H9 (cell line): ENCODE results near the gene HMOX2. TPM values are rescaled to one million over a fixed set of nuclear protein-coding genes. Genes with fewer than 3 reads are reported as not detected.

ENCODE experiments used
- DNase-seq: peaks from one replicate; pipeline ENCODE4 v3.0.0-alpha.2; 2017
- H2AFZ ChIP-seq: one replicate; pipeline ENCODE4 v1.6.1; 2013; ENCODE audit warnings: mild to moderate bottlenecking, low read length, control low read depth, moderate library complexity
- H2AK5ac ChIP-seq: 2 replicates; pipeline ENCODE4 v1.6.1; 2013; ENCODE audit warnings: low read length, control low read depth, mixed read lengths; ENCODE audit not compliant: insufficient read length
- H2BK120ac ChIP-seq: one replicate; pipeline ENCODE4 v1.6.1; 2013; ENCODE audit warnings: low read depth, mild to moderate bottlenecking, low read length, control low read depth, inconsistent platforms; ENCODE audit not compliant: poor library complexity, severe bottlenecking
- H2BK12ac ChIP-seq: 2 replicates; pipeline ENCODE4 v1.6.1; 2013; ENCODE audit warnings: low read length, control low read depth, mixed read lengths, low read depth; ENCODE audit not compliant: insufficient read length
- H2BK15ac ChIP-seq: 2 replicates; pipeline ENCODE4 v1.6.1; 2013; ENCODE audit warnings: low read depth, low read length, control low read depth
- H2BK20ac ChIP-seq: one replicate; pipeline ENCODE4 v1.6.1; 2013; ENCODE audit warnings: low read depth, mild to moderate bottlenecking, low read length, control low read depth, inconsistent platforms; ENCODE audit not compliant: poor library complexity, severe bottlenecking
- H2BK5ac ChIP-seq: 2 replicates; pipeline ENCODE4 v1.6.1; 2013; ENCODE audit warnings: low read length, control low read depth, mixed read lengths; ENCODE audit not compliant: insufficient read length
- H3K14ac ChIP-seq: 2 replicates; pipeline ENCODE4 v1.6.1; 2013; ENCODE audit warnings: low read length, control low read depth; ENCODE audit not compliant: insufficient read depth
- H3K18ac ChIP-seq: 2 replicates; pipeline ENCODE4 v1.6.1; 2013; ENCODE audit warnings: low read depth, mild to moderate bottlenecking, mixed read lengths, low read length, control low read depth; ENCODE audit not compliant: insufficient read length
- H3K23ac ChIP-seq: 2 replicates; pipeline ENCODE4 v1.6.1; 2013; ENCODE audit warnings: low read length, control low read depth, mixed read lengths, low read depth; ENCODE audit not compliant: insufficient read length
- H3K23me2 ChIP-seq: 2 replicates; pipeline ENCODE4 v1.6.1; 2013; ENCODE audit warnings: low read depth, mild to moderate bottlenecking, mixed read lengths, low read length, control low read depth; ENCODE audit not compliant: insufficient read length, poor library complexity, severe bottlenecking
- H3K27ac ChIP-seq: 2 replicates; pipeline ENCODE4 v1.5.1; 2013; ENCODE audit warnings: low read length, control low read depth, mixed read lengths, low read depth; ENCODE audit not compliant: insufficient read length
- H3K27me3 ChIP-seq: 2 replicates; pipeline ENCODE4 v1.6.1; 2013; ENCODE audit warnings: low read length, control low read depth, inconsistent platforms; ENCODE audit not compliant: insufficient read depth
- H3K4ac ChIP-seq: 2 replicates; pipeline ENCODE4 v1.6.1; 2013; ENCODE audit warnings: low read depth, mild to moderate bottlenecking, control low read depth, inconsistent platforms, low read length, moderate library complexity
- H3K4me1 ChIP-seq: 2 replicates; pipeline ENCODE4 v1.6.1; 2013; ENCODE audit warnings: low read length, control low read depth, inconsistent platforms; ENCODE audit not compliant: insufficient read depth
- H3K4me2 ChIP-seq: 2 replicates; pipeline ENCODE4 v1.6.1; 2013; ENCODE audit warnings: low read length, control low read depth, mixed read lengths; ENCODE audit not compliant: insufficient read length, insufficient read depth
- H3K56ac ChIP-seq: 2 replicates; pipeline ENCODE4 v1.6.1; 2013; ENCODE audit warnings: low read depth, mild to moderate bottlenecking, mixed read lengths, low read length, control low read depth; ENCODE audit not compliant: insufficient read length
- H3K79me1 ChIP-seq: 2 replicates; pipeline ENCODE4 v1.6.1; 2013; ENCODE audit warnings: low read depth, mild to moderate bottlenecking, moderate library complexity, low read length, control low read depth, inconsistent platforms; ENCODE audit not compliant: insufficient read depth, poor library complexity, severe bottlenecking
- H3K79me2 ChIP-seq: 2 replicates; pipeline ENCODE4 v1.6.1; 2013; ENCODE audit warnings: low read length, control low read depth, inconsistent platforms; ENCODE audit not compliant: insufficient read depth
- H3K9ac ChIP-seq: 2 replicates; pipeline ENCODE4 v1.6.1; 2013; ENCODE audit warnings: low read length, control low read depth, mixed read lengths; ENCODE audit not compliant: insufficient read length; ENCODE audit errors: extremely low read depth
- H3K9me3 ChIP-seq: one replicate; pipeline ENCODE4 v1.6.1; 2013; ENCODE audit warnings: low read depth, low read length, inconsistent platforms; ENCODE audit not compliant: control insufficient read depth
- H3T11ph ChIP-seq: one replicate; pipeline ENCODE4 v1.6.1; 2013; ENCODE audit warnings: mild to moderate bottlenecking, low read length, control low read depth, inconsistent platforms
- H4K20me1 ChIP-seq: one replicate; pipeline ENCODE4 v1.6.1; 2013; ENCODE audit not compliant: control insufficient read depth, insufficient read length, insufficient read depth
- H4K5ac ChIP-seq: 2 replicates; pipeline ENCODE4 v1.6.1; 2013; ENCODE audit warnings: low read depth, mild to moderate bottlenecking, mixed read lengths, low read length, control low read depth; ENCODE audit not compliant: insufficient read length
- H4K8ac ChIP-seq: replicated peaks from 2 replicates; pipeline ENCODE4 v1.6.1; 2013; ENCODE audit warnings: low read length, control low read depth, mixed read lengths, low read depth; ENCODE audit not compliant: insufficient read length
- H4K91ac ChIP-seq: 2 replicates; pipeline ENCODE4 v1.6.1; 2013; ENCODE audit warnings: low read depth, mild to moderate bottlenecking, moderate library complexity, mixed read lengths, low read length, control low read depth; ENCODE audit not compliant: insufficient read length
- H3K27ac Mint-ChIP-seq, 3 experiments: 2 replicates in 2 of 3; 3 replicates in 1 of 3; pipeline ENCODE4 v1.8.0; 2020 to 2021; ENCODE audit warnings: mixed read lengths in 3 of 3, mild to moderate bottlenecking in 1 of 3, moderate library complexity in 1 of 3
- H3K27me3 Mint-ChIP-seq: 2 replicates; pipeline ENCODE4 v1.8.0; 2021; ENCODE audit warnings: low read depth, mild to moderate bottlenecking, moderate library complexity, mixed read lengths
- H3K36me3 Mint-ChIP-seq, 3 experiments: 2 replicates in 2 of 3; 3 replicates in 1 of 3; pipeline ENCODE4 v1.8.0; 2020 to 2021; ENCODE audit warnings: low read depth in 3 of 3, mixed read lengths in 3 of 3; ENCODE audit not compliant: insufficient read depth in 1 of 3
- H3K4me1 Mint-ChIP-seq, 2 experiments: 2 replicates each; pipeline ENCODE4 v1.8.0; 2020; ENCODE audit warnings: mixed read lengths in 2 of 2
- H3K4me3 Mint-ChIP-seq, 2 experiments: 2 replicates in 1 of 2; 3 replicates in 1 of 2; pipeline ENCODE4 v1.8.0; 2020 to 2021; ENCODE audit warnings: mild to moderate bottlenecking in 2 of 2, mixed read lengths in 2 of 2, moderate library complexity in 1 of 2
- H3K9me3 Mint-ChIP-seq, 2 experiments: 2 replicates in 1 of 2; 3 replicates in 1 of 2; pipeline ENCODE4 v1.8.0; 2020; ENCODE audit warnings: mild to moderate bottlenecking in 2 of 2, mixed read lengths in 2 of 2, moderate library complexity in 1 of 2
- WGBS: extraction: QIAGEN DNeasy Blood & Tissue Kit; methylation state at CpG from one replicate; pipeline ENCODE4 v1.1.7; 2013; ENCODE audit warnings: missing lambda C conversion rate, low lambda C conversion rate, mixed read lengths; ENCODE audit not compliant: insufficient read length; ENCODE audit errors: extremely low coverage; 5-methylcytosine and 5-hydroxymethylcytosine counted together
- total RNA-seq: library from RNA; stranded (reverse); gene quantifications from 2 replicates; pipeline ENCODE4 v1.2.1, GENCODE V29; 2021
- TF ChIP-seq, protein P1 (sequence below): fragments of 200-600 bp; sonication (generic); conservative IDR thresholded peaks from 3 replicates; pipeline ENCODE4 v1.8.0; 2021; ENCODE audit warnings: antibody characterized with exemption, mild to moderate bottlenecking

HMOX2 gene
- total RNA-seq, 1 experiment from 2014 or later = 44.4 TPM

DNA sequence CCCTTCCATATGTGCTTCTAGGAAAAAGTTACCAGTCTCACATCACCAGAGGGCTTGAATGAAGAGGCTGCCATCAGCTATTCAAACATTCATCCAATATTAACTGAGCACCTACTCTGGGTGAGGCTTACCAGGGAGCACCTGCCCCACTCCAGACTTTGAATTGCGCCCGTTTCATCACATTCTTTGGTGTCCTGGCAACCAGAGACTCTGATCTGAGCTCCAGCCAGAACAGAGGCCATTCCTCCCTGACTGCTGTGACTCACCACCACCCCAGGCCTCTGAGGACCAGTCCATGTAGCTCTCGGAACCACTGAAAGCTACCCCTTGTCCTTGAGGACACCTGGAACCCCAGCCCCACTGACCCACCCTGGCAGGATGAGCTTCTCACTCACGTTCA, 79.9 kb downstream of the HMOX2 start, which contains the start of gene C16orf96:
C16orf96 (plus strand) TSS at position 229 of the 400 bp plus-strand sequence; CDS start at position 379, 150 bp downstream.
- H3K9ac ChIP-seq = no peak within 1 kb of the TSS
- Mint-ChIP-seq H3K4me1 (peaks cover 9 to 11% of the 10 kb centered on the region in 2 experiments; a peak in 2 of 4 replicates), H3K4me3 (no peak within 1 kb of the TSS), H3K36me3 (no peaks in the 10 kb centered on the region), H3K27ac (peak within 1 kb of the TSS in 1 of 3 experiments; percentile 91; a peak in 3 of 7 replicates), H3K9me3 (peaks cover 0 to 2% of the 10 kb centered on the region in 2 experiments; a peak in 1 of 5 replicates), H3K27me3 (peaks cover 8% of the 10 kb centered on the region)
- H2BK5ac ChIP-seq = no peak within 1 kb of the TSS
- TF ChIP-seq, protein P1, sequence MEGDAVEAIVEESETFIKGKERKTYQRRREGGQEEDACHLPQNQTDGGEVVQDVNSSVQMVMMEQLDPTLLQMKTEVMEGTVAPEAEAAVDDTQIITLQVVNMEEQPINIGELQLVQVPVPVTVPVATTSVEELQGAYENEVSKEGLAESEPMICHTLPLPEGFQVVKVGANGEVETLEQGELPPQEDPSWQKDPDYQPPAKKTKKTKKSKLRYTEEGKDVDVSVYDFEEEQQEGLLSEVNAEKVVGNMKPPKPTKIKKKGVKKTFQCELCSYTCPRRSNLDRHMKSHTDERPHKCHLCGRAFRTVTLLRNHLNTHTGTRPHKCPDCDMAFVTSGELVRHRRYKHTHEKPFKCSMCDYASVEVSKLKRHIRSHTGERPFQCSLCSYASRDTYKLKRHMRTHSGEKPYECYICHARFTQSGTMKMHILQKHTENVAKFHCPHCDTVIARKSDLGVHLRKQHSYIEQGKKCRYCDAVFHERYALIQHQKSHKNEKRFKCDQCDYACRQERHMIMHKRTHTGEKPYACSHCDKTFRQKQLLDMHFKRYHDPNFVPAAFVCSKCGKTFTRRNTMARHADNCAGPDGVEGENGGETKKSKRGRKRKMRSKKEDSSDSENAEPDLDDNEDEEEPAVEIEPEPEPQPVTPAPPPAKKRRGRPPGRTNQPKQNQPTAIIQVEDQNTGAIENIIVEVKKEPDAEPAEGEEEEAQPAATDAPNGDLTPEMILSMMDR = no peak
- no peak within 1 kb of the TSS for H4K91ac ChIP-seq
- no peaks in the 10 kb centered on the region for H4K20me1 ChIP-seq
- no peak for DNase-seq
- no peak within 1 kb of the TSS for H3K56ac ChIP-seq
- no peak within 1 kb of the TSS for H2BK15ac ChIP-seq
- H3K23ac ChIP-seq = no peak within 1 kb of the TSS
- no peak within 1 kb of the TSS for H4K8ac ChIP-seq
- H2AK5ac ChIP-seq = no peak within 1 kb of the TSS
- H2BK120ac ChIP-seq = no peak within 1 kb of the TSS
- no peak within 1 kb of the TSS for H2BK20ac ChIP-seq
- H3K79me2 ChIP-seq = no peaks in the 10 kb centered on the region
- no peak within 1 kb of the TSS for H3K4me2 ChIP-seq
- no peak within 1 kb of the TSS for H3K18ac ChIP-seq
- no peaks in the 10 kb centered on the region for H3K27me3 ChIP-seq
- no peak within 1 kb of the TSS for H2AFZ ChIP-seq
- H3K4ac ChIP-seq = no peak within 1 kb of the TSS
- H2BK12ac ChIP-seq = no peak within 1 kb of the TSS
- H4K5ac ChIP-seq = no peak within 1 kb of the TSS
- WGBS = no CpG with 5 or more reads among the region's 4 CpGs
- H3T11ph ChIP-seq = no peak within 1 kb of the TSS
- no peak within 1 kb of the TSS for H3K14ac ChIP-seq
- H3K79me1 ChIP-seq = no peaks in the 10 kb centered on the region
- no peaks in the 10 kb centered on the region for H3K9me3 ChIP-seq
- H3K4me1 ChIP-seq = no peaks in the 10 kb centered on the region; the same call in 1 of the 2 replicates
- H3K27ac ChIP-seq = no peak within 1 kb of the TSS
- H3K23me2 ChIP-seq = no peaks in the 10 kb centered on the region
